ENCODE results near the gene KDM3B.

- TF ChIP-seq EZH2 (IDR thresholded peaks at IDR 0.05; ENCODE audit: borderline replicate concordance, low read depth, low read length, severe bottlenecking) (no peak), CTCF (IDR thresholded peaks at IDR 0.05; ENCODE audit: borderline replicate concordance, extremely low read depth, low read length, poor library complexity, severe bottlenecking) (no peak)
These were observed 46.7 kb upstream of the KDM3B start for GRCh38 chr5:138305797-138306196.
